ENCODE data around the gene CIAO3.
"Not testable (repeated sequence)": the region's sequence is repeated elsewhere in the genome, so short reads cannot be mapped to it uniquely, and the experiment has no call there.

The CIAO3 gene

DNA sequence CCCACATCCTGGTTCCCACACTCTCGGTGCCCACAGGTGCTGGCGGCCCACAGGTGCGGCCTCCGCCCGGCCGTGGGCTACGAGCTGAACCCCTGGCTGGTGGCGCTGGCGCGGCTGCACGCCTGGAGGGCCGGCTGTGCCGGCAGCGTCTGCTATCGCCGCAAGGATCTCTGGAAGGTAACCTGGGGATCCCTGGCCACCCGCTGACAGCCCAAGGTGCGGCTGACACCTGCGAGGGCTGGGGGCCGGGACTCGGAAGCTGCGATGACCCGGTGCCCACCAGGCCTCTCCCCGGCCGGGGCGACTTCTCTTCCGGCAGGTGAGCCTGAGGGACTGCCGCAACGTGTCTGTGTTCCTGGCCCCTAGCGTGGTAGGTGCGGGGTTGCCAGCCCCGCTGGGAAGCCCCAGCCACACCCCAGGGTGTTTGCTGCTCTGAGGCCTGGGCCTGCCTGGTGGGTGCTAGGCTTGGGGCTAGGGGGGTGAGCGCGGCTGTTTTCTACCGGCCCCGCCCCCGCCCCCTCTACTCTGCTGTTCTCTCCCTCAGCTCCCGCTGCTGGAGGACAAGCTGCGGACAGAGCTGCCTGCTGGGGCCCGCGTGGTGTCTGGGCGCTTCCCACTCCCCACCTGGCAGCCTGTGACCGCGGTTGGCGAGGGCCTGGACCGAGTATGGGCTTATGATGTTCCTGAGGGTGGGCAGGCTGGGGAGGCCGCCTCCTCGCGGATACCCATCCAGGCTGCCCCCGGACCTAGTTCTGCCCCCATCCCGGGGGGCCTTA lies 18.8 kb downstream of the CIAO3 start:
- FAIRE-seq: no peak

DNA sequence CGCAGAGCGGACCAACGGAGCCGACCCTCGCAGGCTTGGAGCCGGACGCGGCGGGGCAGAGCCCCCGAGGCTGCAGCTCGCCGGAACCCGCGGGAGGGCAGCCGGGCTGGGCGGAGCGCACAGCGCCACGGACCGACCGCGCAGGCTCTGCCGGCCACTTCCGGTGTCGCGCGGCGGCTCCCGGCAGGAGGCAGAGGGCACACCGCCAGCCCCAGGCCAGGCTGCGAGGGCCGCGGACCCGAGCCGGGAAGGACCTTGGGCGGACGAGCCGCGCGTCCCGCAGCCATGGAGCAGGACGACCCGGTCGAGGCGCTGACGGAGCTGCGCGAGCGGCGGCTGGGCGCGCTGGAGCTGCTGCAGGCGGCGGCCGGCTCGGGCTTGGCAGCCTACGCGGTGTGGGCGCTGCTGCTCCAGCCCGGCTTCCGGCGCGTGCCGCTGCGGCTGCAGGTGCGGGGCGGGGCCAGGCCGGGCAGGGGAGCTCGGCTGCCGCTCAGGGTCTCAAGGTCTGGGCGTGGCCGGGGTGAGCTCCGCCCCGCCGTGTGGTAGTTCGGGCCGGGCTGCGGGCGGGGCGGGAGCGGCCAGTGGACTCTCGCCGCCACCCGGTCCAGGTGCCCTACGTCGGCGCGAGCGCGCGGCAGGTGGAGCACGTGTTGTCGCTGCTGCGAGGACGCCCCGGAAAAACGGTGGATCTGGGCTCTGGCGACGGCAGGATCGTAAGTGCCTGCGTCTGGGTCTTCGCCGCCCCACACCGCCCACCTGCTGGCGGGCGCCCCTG lies 19.6 kb downstream of the CIAO3 start, which contains the start of gene ANTKMT:
Gene ANTKMT, plus strand, starts transcription at position 157 of the 775 bp plus-strand sequence. Its CDS starts 129 bp downstream, at position 286.
- FAIRE-seq: no peak

DNA sequence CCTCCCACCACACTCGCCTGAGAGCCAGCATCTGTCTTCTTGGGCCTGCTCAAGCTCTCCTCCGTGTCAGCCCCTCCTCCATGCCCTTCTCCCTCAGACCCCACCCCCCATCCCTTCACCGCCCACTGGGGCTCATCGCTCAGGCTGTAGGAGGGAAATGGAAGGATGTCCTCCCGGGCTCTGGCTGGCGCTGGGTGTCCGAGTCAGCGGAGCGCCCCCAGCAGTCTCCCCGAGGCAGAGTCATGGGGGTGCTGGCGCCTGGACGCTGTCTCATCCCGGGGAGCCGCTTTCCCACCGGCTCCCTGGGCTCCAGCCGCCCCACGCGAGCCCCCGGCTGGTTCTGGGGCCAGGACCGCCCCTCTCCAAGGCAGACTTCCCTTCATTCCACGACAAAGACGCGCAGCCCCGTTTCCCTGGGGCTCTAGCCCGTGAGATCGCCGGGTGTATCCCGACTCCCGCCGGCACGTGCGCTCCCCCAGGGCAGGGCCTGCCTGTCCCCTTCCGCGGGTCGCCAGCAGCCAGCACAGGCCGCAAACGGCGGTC lies 20.3 kb downstream of the CIAO3 start:
- no peak for FAIRE-seq

GRCh38 chr16:719815-720446 lies 20.9 kb downstream of the CIAO3 start:
- no peak for FAIRE-seq

- FAIRE-seq: no peak
Observed at GRCh38 chr16:718922-719321, 21.9 kb downstream of the CIAO3 start.

GRCh38 chr16:718389-718788 lies 22.4 kb downstream of the CIAO3 start:
- FAIRE-seq: no peak

DNA sequence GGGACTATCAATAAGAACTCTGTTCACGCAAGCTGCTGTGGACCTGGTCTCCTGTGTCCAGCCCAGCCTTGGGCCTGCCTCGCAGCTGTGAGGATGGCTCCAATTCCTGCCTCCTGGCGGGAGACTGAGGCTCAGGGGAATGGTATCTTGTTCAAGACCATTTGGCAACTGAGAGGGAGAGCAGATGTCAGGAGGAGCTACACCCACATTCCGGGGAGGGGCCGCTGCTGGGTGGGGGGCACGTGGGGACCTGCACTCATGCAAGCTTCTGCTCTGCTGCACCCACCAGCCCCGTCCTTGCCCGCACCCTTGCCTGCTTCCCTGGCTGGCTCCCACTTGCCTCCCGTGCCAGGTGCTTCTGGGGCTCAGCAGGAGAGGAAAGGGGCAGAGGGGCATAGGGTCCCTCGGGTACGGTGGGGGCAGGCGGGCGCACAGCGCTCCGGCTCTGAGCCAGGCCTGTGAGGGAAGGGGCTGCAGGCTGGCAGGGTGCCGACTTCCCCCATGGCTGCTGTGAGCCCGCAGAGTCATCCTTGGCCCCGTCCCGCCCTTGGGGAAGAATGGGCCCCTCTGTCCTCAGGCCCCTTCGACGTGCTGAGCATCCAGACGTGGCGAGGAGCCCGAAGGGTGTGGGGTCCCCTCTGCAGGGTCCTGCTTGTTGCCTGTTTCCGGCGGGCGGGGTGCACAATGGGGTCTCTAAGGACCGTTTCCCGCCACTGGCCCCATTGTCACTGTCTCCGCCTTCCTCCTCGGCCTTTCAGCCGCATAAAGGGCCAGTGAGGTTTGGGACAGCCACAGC lies 23.1 kb downstream of the CIAO3 start:
- FAIRE-seq: no peak

DNA sequence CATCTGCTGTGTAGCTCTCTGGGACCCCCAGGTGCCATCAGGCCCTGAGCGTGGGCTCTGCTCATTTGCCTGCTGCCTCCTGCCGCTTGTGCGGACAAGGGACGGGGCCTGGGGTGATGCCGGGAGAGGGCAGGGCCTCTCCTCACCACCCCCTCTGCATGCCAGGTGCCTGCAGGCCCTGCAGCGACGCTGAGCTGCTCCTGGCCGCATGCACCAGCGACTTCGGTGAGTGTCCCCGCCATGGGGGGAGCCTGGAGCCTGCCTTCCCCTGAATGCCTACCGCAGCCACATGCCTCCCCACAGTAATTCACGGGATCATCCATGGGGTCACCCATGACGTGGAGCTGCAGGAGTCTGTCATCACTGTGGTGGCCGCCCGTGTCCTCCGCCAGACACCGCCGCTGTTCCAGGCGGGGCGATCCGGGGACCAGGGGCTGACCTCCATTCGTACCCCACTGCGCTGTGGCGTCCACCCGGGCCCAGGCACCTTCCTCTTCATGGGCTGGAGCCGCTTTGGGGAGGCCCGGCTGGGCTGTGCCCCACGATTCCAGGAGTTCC lies 23.9 kb downstream of the CIAO3 start:
- FAIRE-seq: no peak

DNA sequence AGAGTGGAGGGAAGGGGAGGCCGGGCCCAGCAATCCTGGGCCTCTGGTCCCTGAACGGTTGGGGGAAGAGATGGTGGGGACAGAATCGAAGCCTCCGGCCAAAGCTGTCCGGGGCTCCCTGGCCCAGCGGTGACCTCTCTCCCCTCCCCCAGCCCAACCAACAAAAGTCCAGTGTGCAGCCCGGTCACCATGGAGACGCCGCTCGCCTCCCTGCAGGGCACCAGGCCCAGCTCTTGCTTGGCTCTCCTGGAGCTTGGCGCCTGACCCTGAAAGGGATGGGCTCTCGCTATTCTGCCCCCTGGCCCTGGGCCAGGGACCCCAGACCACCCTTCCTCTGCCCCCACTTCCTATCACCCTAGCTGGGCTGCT lies 24.6 kb downstream of the CIAO3 start:
- no peak for FAIRE-seq

- FAIRE-seq: no peak
Observed at GRCh38 chr16:715477-716199, 25.2 kb downstream of the CIAO3 start.

DNA sequence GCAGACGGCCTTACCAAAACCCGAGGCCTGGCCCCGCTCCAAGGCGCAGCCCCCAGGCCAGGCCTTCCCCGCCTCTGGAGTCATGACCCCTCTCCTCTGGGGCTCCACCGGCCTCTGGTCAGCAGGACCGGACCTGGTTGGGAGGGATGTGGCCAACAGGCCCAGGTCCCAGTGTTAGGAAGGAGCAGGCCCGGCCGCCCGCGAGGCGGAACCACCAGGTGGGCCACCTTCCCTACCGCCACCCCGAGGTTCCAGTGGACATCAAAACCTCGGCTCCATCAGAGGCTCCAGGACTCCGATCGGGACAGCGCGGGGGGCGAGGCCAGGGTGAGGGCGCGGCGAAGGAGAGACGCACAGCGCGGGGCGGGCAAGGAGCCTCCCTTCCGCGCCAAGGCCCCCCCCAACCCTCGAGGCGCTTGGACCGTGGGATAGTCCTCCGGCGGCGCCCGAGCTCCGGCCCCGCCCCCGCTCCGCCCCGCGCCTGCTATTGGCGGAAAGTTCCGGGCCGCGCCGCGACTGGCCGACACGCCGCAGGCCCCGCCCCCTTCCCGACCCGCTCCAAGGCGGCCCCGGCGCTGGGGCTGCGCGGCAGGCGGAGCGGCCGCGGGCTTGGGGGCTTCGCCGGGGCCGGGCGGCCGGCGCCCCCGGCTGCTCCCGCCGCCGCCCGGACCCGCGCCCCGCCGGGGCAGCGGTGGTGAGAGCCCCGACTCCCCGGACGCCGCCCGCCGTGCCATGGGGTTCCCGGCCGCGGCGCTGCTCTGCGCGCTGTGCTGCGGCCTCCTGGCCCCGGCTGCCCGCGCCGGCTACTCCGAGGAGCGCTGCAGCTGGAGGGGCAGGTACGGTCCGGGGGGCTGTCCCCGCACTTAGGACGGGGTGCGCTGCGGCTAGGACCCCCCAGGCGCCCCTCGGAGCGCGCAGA lies 26.0 kb downstream of the CIAO3 start, which contains the start of gene METRN:
Gene METRN, plus strand, starts transcription at position 561 of the 919 bp plus-strand sequence. Its CDS starts 172 bp downstream, at position 733.
- FAIRE-seq: no peak

DNA sequence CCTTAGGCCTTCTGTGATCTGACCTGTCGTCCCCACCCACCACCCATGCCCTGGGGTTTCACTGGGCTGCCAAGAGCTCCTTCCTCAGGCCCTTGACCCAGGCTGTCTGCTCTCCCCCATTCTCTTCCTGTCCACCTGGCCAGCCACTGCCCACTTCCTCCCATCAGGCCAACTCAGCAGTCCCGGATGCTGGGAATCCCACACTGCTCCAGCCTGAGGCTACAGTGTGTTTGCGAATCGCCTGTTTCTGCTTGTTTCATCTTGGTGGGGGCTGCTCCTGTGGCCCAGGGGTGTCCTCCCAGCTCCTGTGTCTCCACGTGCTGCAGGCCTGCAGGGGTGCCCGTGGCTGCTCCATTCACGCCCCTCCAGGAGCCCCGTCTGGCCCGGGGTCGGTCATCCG lies 26.7 kb downstream of the CIAO3 start:
- FAIRE-seq: no peak

DNA sequence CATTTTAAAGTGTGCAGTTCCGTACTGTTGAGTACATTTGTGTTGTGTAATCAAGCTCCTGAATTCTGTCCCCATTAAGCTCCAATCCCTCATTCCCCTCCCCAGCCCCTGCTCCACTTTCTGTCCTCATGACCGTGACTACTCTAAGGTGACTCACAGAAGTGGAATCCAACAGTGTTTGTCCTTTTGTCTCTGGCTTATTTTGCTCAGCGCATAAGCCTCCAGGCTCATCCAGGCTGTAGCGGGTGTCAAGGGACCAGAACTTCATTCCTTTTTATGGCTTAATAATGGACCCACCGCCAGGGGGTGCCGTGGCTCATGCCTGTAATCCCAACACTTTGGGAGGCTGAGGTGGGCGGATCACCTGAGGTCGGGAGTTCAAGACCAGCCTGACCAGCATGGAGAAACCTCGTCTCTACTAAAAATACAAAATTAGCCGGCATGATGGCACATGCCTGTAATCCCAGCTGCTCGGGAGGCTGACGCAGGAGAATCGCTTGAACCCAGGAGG lies 28.0 kb downstream of the CIAO3 start:
- not testable (repeated sequence) for FAIRE-seq

DNA sequence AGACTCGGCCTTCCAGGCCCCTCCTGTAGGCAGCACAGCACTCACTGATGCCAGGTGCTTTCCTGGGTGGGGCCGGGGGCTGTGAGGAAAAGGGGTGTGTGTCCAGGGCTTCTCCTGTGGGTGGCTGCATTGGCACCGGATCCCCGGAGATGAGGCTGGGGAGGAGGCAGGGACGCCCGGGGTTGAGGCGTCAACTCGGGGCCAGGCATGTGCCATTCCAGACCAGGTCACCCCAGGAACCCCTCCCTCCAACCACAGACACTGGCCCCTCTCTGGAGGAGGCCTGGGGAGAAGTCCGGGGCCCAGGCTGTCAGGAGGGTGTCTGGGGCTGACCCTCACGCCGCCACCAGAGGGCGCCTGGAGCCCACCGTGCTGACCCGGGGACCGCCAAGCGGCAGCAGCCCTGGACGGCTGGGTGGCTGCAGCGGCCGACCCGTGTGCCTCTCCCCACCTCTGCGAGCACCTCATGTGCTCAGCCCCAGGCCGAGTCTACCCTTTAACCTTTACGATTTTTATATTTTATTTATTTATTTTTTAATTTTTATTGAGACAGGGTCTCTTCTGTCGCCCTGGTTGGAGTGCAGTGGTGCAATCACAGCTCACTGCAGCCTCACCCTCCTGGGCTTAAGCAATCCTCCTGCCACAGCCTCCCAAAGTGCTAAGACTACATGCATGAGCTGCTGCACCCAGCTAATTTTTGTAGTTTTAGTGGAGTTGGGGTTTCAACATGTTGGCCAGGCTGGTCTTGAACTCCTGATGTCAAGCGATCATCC lies 29.1 kb downstream of the CIAO3 start:
- FAIRE-seq: no peak

DNA sequence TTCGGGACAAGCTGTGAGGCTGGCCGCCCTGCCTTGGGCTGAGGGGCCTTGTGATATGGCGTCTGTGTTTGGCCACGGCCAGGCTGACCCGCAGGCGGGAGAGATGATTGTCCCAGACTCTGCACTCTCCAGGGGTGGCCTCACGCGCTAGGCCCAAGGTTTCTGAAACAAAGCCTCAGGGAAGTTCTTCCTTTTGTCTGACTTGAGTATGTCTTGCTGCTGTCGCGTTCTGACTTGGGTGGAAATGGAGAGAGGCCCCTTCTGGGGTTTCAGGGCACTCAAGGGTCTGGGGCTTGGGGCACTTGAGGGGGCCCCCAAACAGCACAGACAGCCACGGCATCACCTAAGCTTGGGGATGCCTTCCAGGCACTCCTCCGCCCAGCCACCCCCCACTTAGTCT lies 29.7 kb downstream of the CIAO3 start:
- FAIRE-seq: no peak

GRCh38 chr16:710500-711075 lies 30.2 kb downstream of the CIAO3 start:
- FAIRE-seq: no peak

GRCh38 chr16:709566-710499 lies 31.0 kb downstream of the CIAO3 start:
- FAIRE-seq: no peak

- no peak for FAIRE-seq
Observed at GRCh38 chr16:708959-709358, 31.8 kb downstream of the CIAO3 start.
